ENCODE measurements around the gene AMN.

Gene AMN

DNA sequence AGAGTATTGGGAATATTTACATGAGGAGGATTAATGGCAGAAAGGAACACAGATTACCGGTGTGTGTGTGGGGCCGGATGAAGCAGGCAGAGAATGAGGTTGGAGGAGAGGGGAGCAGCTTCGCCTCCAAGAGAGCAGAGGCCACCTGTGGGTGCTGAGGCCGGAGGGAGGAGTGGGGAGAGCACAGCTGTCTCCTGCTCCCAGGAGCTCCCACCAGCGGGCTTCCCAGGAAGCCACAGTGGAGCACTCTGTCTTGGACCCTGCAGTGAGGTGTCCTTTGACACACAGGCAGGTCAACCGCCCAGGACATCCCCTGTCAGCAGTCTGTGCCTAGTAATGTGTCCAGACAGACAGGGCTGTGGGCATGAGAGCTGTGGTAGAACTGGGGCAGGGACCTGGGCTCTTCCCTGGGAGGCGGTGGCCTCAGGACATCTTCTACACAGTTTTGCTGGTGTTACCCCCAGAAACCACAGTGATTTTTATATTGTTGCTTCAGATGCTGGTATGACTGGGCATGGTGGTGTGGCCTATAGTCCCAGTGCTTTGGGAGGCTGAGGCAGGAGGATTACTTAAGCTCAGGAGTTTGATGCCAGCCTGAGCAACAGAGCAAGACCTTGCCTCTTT, 18.5 kb upstream of the AMN start:
- TF ChIP-seq, protein P1, sequence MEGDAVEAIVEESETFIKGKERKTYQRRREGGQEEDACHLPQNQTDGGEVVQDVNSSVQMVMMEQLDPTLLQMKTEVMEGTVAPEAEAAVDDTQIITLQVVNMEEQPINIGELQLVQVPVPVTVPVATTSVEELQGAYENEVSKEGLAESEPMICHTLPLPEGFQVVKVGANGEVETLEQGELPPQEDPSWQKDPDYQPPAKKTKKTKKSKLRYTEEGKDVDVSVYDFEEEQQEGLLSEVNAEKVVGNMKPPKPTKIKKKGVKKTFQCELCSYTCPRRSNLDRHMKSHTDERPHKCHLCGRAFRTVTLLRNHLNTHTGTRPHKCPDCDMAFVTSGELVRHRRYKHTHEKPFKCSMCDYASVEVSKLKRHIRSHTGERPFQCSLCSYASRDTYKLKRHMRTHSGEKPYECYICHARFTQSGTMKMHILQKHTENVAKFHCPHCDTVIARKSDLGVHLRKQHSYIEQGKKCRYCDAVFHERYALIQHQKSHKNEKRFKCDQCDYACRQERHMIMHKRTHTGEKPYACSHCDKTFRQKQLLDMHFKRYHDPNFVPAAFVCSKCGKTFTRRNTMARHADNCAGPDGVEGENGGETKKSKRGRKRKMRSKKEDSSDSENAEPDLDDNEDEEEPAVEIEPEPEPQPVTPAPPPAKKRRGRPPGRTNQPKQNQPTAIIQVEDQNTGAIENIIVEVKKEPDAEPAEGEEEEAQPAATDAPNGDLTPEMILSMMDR (IDR thresholded peaks at IDR 0.05), result no peak
- Histone ChIP-seq H3K27ac (no peak overlapping the region), H3K4me3 (no peak overlapping the region)
- DNase-seq (ENCODE audit: low spot score), result no peak

DNA sequence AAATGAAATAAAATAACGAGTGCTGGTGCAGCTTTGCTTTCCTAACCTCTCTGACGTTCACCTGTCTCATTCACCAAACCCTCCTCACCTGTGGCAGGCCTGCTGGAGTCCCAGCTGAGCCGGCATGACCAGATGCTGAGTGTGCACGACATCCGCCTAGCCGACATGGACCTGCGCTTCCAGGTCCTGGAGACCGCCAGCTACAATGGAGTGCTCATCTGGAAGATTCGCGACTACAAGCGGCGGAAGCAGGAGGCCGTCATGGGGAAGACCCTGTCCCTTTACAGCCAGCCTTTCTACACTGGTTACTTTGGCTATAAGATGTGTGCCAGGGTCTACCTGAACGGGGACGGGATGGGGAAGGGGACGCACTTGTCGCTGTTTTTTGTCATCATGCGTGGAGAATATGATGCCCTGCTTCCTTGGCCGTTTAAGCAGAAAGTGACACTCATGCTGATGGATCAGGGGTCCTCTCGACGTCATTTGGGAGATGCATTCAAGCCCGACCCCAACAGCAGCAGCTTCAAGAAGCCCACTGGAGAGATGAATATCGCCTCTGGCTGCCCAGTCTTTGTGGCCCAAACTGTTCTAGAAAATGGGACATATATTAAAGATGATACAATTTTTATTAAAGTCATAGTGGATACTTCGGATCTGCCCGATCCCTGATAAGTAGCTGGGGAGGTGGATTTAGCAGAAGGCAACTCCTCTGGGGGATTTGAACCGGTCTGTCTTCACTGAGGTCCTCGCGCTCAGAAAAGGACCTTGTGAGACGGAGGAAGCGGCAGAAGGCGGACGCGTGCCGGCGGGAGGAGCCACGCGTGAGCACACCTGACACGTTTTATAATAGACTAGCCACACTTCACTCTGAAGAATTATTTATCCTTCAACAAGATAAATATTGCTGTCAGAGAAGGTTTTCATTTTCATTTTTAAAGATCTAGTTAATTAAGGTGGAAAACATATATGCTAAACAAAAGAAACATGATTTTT, 17.1 kb upstream of the AMN start:
- H3K4me3 ChIP-seq, result no peak overlapping the region
- TF ChIP-seq, protein P1 (IDR thresholded peaks at IDR 0.05), result no peak
- no peak overlapping the region for H3K27ac ChIP-seq
- no peak for DNase-seq (ENCODE audit: low spot score)

DNA sequence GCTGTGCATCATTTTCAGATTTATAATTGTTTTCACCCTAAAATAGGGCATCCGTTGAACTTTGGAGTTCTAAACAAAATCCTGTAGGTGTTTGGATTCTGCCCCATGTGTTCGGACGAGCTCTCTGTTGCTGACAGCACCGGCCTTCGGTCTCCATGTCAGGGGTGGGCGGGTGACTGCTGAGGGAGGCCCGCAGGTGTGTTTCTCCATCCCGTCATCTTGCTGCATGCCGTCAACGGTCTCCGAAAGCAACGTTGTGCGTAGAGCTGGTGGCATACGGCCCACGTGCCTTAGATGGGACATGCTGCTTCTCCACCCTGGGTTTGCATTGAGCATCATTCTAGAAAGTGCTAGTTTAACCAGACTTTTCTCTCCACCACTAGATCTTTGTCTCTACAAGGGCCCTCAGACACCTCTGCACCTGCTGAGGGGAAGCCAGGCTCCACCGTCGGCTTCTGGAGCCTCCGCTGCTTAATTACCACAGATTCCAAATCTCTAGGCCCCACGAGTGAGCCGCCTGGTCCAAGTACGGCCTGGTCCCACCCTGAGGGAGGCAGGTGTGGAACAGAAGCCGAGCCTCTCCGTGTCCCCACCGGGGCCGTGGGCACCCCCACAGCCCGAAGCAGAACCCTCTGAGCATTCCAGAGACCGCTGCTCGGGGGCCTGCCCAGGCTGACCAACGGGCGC, 15.7 kb upstream of the AMN start:
- H3K27ac ChIP-seq, result no peak overlapping the region
- TF ChIP-seq, protein P1 (IDR thresholded peaks at IDR 0.05), result no peak
- DNase-seq (ENCODE audit: low spot score), result no peak
- H3K4me3 ChIP-seq, result no peak overlapping the region

DNA sequence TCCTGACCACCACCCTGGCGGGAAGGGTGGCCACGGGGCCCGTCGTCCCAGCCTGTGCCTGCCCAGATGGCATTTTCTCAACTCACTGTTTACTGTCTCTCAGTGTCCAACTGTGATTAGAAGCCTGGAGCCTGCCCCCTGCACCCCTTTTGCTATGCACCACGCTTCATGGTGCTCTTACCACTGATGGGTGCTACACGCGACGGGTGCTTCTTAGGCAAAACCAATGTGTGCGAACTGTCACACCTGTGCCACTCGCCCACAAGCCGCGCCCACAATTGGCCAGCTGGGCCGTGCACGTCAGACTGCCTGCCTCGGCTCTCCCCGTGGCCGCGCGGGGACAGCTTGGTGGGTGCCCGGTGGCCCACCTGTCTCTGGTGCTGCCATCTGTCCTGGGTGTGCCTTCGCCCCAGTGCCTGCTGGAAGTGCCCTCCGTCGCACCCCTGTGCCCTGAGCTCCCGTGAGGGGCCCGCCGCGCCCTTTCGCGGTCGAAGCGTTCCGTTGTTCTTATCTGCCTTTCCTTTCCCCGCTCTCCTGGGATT, 15.1 kb upstream of the AMN start:
- Histone ChIP-seq H3K4me3 (no peak overlapping the region), H3K27ac (no peak overlapping the region)
- DNase-seq (ENCODE audit: low spot score), result no peak
- TF ChIP-seq, protein P1 (IDR thresholded peaks at IDR 0.05), result no peak

DNA sequence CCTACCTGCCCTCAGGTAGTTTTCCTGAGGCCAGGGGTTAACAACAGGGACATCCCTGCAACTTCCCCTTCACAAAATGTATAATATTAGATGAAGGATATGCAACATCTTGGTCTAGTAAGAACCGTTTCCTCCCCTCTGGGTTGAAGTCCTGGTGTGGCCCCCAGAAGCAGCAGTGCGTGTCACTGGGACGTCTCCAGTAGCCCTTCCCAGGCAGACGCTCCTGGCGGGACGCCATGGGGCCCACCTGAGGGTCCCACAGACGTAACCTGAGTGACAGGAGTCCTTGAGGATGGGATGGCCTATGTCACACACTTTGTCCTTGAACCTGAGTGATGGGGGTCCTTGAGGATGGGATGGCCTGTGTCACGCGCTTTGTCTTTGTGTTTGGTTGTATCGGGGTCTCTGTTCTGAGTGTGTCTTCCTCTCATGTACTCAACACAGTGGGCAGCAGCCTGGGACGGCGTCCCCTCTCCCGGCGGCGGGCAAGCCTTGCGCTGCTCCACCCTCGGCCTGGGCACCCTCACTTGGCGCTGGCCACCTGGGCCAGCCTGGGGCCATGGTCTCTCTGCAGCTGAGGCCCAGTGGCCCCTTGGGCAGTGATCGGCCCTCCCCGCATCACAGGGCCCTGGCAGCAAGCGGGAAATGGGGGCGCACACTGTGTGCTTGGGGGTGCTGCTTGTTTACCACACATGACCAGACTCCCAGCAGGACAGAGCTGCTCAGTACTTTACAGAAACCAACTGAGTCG, 14.3 kb upstream of the AMN start:
- DNase-seq (ENCODE audit: low spot score), result no peak
- Histone ChIP-seq H3K27ac (no peak overlapping the region), H3K4me3 (no peak overlapping the region)
- TF ChIP-seq, protein P1 (IDR thresholded peaks at IDR 0.05), result no peak

DNA sequence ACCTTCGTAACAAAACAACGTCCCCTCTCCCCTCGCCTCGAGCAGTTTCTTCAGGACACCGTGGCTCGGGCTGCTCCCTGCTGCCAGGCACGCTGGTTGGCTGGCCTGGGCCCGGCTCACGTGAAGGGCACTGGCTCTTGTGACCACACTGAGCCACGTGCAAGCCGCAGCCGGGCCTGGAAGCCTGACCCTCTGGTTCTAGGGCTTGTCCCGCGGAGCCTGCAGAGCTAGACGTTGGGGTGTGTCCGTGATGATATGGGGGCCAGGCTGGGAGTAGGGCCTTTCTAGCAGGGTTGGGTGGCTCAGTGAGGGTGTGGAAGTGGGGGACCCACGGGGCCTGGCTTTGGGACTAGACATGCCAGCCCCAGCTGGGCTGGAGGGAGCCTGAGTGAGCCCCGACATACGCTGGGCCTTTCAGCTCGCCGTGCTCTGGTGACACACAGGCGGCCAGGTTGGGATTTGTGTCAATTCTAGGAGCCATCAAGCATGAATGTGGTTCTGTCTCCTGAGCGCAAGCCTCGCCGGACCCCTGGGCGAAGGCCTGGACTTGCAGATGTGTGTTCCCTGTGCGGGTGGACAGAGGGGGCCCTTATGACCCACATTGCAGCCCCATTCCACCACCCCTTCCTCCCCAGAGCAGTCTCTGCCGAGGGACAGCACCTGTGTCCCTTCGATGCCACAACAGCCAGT, 13.6 kb upstream of the AMN start:
- Histone ChIP-seq H3K4me3 (no peak overlapping the region), H3K27ac (no peak overlapping the region)
- TF ChIP-seq, protein P1 (IDR thresholded peaks at IDR 0.05), result no peak
- DNase-seq (ENCODE audit: low spot score), result no peak
